Activated CD8-positive, alpha-beta memory T cell treated with anti-CD3 and anti-CD28 coated beads, Interleukin-2, amount 50 U/mL, for 1 hour (primary cell): ENCODE results near the gene MS4A6E.
"Not testable (repeated sequence)": the region's sequence is repeated elsewhere in the genome, so short reads cannot be mapped to it uniquely, and the experiment has no call there.

Source experiments
- DNase-seq: peaks from one replicate; pipeline ENCODE4 v3.0.0-alpha.2; 2020; ENCODE audit errors: extremely low read depth

MS4A6E gene, protein sequence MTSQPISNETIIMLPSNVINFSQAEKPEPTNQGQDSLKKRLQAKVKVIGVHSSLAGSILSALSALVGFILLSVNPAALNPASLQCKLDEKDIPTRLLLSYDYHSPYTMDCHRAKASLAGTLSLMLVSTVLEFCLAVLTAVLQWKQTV

DNA sequence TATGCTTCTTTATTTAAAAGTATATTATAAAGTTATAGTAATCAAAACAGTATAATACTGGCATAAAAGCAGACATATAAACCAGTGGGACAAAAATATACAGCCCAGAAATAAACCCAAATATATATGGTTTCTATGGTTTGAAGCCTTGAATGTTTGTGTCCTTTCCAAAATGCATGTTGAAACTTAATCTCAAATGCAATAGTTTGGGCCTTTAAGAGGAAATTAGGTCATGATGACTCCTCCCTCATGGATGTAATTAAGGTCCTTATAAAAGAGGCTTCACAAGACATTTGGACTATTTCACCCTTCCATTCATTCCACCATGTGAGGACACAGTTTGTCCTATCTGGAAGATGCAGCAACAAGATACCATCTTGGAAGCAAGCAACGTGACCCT is at the start of gene MS4A6E:
Gene MS4A6E, plus strand, starts transcription at position 301 of the 400 bp plus-strand sequence. CDS start 7,641 bp downstream, outside the sequence.
- no peak for DNase-seq

DNA sequence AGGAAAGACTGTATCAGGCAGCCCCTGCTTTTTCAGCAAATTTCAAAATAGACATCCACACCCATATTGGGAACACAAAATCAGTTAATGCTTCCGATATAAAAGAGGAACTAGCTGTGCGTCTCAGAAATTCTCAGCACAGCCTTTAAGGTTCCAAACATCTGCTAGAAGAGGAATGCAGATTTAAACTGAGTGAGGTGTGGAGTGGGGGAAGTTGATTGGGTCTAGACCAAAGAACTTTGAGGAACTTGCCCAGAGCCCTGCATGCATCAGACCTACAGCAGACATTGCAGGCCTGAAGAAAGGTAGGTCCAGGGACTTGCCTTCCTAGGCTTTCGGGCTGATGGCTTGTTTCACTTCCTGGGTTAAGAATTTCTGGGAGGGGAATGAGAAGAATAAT is 46.6 kb upstream of the MS4A6E start, which contains the start of gene MS4A4A:
Gene MS4A4A, plus strand, starts transcription at position 255 of the 400 bp plus-strand sequence. Its CDS starts 10 bp downstream, at position 265.
- DNase-seq: no peak

DNA sequence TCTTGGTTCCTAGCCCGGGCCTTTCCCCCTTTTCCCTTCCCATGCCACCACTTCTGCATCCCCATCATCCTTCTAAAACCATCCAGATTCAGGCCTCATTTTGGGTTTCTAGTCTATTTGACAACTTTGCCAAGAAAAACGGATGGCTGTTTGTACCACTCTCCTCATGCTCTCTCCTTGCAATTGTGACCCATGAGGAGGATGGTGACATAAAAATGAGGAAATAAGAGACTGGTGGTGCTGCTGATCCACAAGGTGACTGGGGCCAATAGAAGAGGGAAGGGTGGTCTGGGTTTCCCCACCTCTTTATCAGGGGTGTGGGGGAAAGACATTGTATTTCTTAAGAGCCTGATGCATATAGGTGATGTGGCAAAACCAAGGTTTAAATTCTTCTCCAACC is 45.6 kb upstream of the MS4A6E start:
- DNase-seq: no peak

DNA sequence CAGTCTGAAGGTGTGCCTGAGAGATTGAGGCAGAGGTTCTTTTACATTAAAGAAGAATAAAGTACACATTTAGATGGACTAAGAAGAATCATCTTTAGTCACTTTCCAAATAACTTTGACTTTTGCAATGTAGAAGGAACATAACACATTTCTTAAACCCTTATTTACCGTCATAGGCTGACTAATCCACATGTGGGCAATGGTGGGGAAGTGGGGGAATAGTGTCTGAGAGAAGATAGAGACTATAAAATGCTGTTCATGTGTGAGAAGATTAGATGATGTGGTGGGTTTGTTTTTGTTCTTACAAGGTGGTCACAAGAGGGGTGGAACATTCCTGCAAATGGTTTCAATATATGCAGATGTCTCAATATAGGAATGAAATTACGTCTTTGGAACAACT is 44.8 kb upstream of the MS4A6E start:
- DNase-seq: no peak

GRCh38 chr11:60285411-60286126 is 41.5 kb upstream of the MS4A6E start:
- DNase-seq: not testable (repeated sequence)

DNA sequence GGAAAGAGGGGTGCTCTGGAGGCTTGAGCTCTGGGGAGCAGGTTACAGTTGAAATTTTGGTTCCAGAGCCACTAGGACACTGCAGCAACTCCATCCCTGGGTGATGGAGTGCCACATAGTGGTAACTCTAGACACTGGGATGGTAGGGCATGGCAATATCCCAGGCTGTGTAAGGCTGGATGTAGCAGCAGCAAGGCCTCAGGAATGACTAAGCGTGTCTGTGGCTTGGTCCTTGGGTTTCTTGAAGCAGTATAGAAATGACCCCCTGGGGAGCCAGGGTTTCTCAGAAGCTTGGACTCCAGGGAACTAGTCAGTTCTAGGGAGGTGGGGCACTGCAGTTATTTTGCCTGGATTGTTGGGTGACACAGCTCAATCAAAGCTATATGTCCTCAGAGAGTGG is 38.5 kb upstream of the MS4A6E start:
- DNase-seq: no peak

DNA sequence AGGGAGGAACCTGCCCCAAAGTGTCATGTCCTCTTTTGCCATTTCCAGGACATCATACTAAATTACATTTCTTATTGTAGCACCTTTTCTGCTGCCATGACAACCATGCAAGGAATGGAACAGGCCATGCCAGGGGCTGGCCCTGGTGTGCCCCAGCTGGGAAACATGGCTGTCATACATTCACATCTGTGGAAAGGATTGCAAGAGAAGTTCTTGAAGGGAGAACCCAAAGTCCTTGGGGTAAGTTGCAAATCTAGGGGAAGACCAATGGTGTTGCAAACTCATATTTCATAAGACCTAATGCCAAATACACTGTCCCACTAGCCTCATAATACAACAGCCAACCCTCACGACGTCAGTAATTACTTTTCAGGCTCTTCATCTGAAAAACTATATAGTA is 34.9 kb upstream of the MS4A6E start:
- no peak for DNase-seq

- no peak for DNase-seq
These were observed 25.9 kb upstream of the MS4A6E start for GRCh38 chr11:60301178-60301577.

- DNase-seq: not testable (repeated sequence)
These were observed 25.2 kb upstream of the MS4A6E start for GRCh38 chr11:60301884-60302283.

- DNase-seq: no peak
These were observed 23.4 kb upstream of the MS4A6E start for GRCh38 chr11:60303661-60304060.

- DNase-seq: no peak
These were observed 21.0 kb upstream of the MS4A6E start for GRCh38 chr11:60305906-60306619.

GRCh38 chr11:60307507-60308195 is 19.4 kb upstream of the MS4A6E start:
- no peak for DNase-seq

DNA sequence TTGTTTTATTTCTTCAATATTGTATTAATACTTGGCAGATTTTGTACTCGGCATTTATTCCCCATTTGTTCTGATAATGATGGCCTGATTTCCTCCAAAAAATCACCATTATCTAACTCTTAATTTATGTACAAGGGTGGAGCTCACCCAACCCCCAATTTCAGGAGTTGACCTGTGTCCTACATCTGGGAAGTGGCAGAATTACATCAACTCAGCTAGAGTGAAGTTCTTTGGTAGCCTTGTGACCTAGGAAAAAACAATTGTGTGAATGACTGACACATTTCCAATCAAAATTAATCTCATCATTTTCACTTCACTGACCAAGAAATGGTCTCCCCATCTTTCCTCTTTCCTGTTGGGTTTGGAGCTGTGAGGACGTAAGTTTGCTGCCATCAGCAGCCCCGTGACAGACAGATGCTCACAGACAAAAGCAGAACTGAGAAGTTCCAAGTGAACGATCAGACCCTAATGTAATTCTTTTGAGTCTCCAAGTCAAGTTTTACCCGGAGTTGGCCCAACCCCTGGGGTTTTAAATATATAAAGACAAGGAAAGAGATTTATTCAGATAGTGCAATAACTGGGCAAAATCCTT is 16.6 kb upstream of the MS4A6E start:
- no peak for DNase-seq

- DNase-seq: no peak
These were observed 12.3 kb upstream of the MS4A6E start for GRCh38 chr11:60314635-60315321.

GRCh38 chr11:60315871-60316270 is 11.2 kb upstream of the MS4A6E start:
- DNase-seq: no peak

GRCh38 chr11:60316317-60316716 is 10.7 kb upstream of the MS4A6E start:
- no peak for DNase-seq

- no peak for DNase-seq
These were observed 8.3 kb upstream of the MS4A6E start for GRCh38 chr11:60318726-60319125.

- DNase-seq: no peak
These were observed 6.0 kb upstream of the MS4A6E start for GRCh38 chr11:60321051-60321450.

GRCh38 chr11:60328460-60328859 is 1.4 kb downstream of the MS4A6E start:
- no peak for DNase-seq

DNA sequence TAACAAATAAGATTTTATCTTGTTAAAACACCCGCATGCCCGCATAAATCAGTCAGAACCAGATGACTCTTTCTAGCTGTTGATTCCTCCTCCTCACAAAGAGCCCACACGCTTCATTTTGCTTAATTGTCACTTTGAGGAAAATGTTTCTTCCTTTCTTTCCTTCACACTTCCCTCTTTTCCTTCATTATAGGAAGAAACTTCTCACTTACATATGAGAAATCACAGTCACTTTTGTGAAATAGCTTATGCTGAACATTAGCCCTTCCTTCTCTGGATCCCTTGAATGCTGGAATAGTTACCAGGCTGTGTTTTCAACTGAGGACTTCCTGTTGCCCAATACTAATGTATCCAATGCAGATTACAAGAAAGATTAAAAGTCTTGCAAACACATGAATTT is 5.8 kb downstream of the MS4A6E start:
- DNase-seq: no peak

DNA sequence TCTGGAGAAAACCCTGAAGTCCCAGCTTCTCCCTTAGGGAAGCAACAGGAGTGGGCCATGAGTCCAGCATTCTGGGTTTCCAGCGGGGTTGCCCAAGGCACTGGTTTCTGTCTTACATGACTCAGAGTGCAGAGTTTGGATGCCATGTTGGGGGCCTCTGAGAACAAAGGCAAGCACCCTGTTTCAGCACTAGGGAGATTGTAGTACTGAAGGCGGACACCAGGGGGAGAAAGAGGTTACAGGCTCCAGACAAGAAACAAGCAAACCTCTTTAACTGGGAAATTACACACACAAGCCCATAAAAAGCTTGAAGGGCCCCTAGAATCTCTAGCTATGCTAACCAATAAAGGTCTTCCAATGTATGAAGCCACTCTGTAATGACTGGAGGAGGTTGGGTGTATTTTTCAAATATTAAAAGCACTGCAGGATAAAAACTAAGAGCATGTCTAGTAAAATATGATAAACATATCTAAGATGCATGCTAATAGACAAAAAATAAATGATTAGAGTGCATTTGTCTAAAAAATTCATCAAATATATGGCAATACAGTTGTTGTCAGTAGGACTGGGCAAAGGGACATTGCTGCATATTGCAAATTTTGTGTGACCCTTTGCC is 7.1 kb downstream of the MS4A6E start:
- DNase-seq: no peak
